ENCODE measurements around the gene TSSK6. TPM values are rescaled to one million over a fixed set of nuclear protein-coding genes. Genes with fewer than 3 reads are reported as not detected.

TSSK6 gene
- total and polyA plus RNA-seq, 2 of the 4 experiments (the other 2 are of a cell fraction), result 1.3 to 2.2 TPM

- Histone ChIP-seq H2BK120ac (ENCODE audit: low read depth, low read length) (no peak overlapping the region), H3K23ac (ENCODE audit: low read depth, low read length) (no peak overlapping the region), H2AK9ac (replicated peaks; ENCODE audit: low read depth, low read length, poor library complexity) (no peak overlapping the region), H3K9me1 (ENCODE audit: insufficient read depth, low read length) (peaks cover 5% of the 10 kb centered on the region; the same call in 1 of the 2 replicates), H3K27me3 (ENCODE audit: control insufficient read depth, insufficient read depth, low read length) (no peaks in the 10 kb centered on the region), H3K36me3 (ENCODE audit: control insufficient read depth, insufficient read depth, low read length) (peaks cover 13% of the 10 kb centered on the region), H2BK15ac (ENCODE audit: low read depth, low read length) (no peak overlapping the region), H4K91ac (ENCODE audit: insufficient read depth, low read depth, low read length) (no peak overlapping the region), H3K4me3 (ENCODE audit: insufficient read depth, low read depth, low read length) (no peak overlapping the region), H2BK5ac (ENCODE audit: low read depth, low read length, poor library complexity, severe bottlenecking) (no peak overlapping the region), H3K79me1 (ENCODE audit: low read depth in 1 of 2, low read length in 2 of 2) (peaks cover 0 to 7% of the 10 kb centered on the region in 2 experiments; a peak in 1 of 4 replicates), H4K5ac (ENCODE audit: low read depth, low read length) (no peak overlapping the region), H3K14ac (replicated peaks; ENCODE audit: low read depth, low read length) (no peak overlapping the region), H3K56ac (ENCODE audit: extremely low read depth, insufficient read depth, low read length) (no peak overlapping the region), H3K9ac (ENCODE audit: low read depth, low read length) (no peak overlapping the region), H2AK5ac (ENCODE audit: low read depth, low read length) (no peak overlapping the region), H3K9me3 (ENCODE audit: control insufficient read depth, insufficient read depth, low read length) (0 out of 2 replicates have a peak, but pooled peaks cover 3% of the 10 kb centered on the region), H3K4me1 (ENCODE audit: control insufficient read depth, insufficient read depth, low read length) (peaks cover under 1% of the 10 kb centered on the region; the same call in 1 of the 2 replicates), H3K4me2 (ENCODE audit: low read depth, low read length) (no peak overlapping the region), H2AFZ (replicated peaks; ENCODE audit: low read length, poor library complexity) (no peak overlapping the region), H4K20me1 (ENCODE audit: insufficient read depth, low read length) (no peaks in the 10 kb centered on the region; the same call in 1 of the 2 replicates), H4K8ac (ENCODE audit: low read depth in 2 of 2, low read length in 2 of 2) (no peak overlapping the region), H2BK20ac (ENCODE audit: low read depth, low read length) (no peak overlapping the region), H3K18ac (ENCODE audit: low read depth, low read length) (no peak overlapping the region), H3K27ac (ENCODE audit: insufficient read depth, low read length) (no peak overlapping the region), H3K4ac (ENCODE audit: low read depth, low read length) (no peak overlapping the region)
- BruUV-seq (replicated peaks), result no TSS peak
- no peak for TF ChIP-seq RAD21 (IDR thresholded peaks at IDR 0.05; ENCODE audit: low read length)
- TF ChIP-seq, protein P1, sequence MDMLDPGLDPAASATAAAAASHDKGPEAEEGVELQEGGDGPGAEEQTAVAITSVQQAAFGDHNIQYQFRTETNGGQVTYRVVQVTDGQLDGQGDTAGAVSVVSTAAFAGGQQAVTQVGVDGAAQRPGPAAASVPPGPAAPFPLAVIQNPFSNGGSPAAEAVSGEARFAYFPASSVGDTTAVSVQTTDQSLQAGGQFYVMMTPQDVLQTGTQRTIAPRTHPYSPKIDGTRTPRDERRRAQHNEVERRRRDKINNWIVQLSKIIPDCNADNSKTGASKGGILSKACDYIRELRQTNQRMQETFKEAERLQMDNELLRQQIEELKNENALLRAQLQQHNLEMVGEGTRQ (IDR thresholded peaks at IDR 0.05; ENCODE audit: low read depth, low read length), result no peak
- TF ChIP-seq BHLHE40 (IDR thresholded peaks at IDR 0.05; ENCODE audit: low read depth, low read length), result no peak
- TF ChIP-seq MXI1 (IDR thresholded peaks at IDR 0.05; ENCODE audit: borderline replicate concordance, low read depth, low read length), result no peak
- TF ChIP-seq, protein P2, sequence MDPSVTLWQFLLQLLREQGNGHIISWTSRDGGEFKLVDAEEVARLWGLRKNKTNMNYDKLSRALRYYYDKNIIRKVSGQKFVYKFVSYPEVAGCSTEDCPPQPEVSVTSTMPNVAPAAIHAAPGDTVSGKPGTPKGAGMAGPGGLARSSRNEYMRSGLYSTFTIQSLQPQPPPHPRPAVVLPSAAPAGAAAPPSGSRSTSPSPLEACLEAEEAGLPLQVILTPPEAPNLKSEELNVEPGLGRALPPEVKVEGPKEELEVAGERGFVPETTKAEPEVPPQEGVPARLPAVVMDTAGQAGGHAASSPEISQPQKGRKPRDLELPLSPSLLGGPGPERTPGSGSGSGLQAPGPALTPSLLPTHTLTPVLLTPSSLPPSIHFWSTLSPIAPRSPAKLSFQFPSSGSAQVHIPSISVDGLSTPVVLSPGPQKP (IDR thresholded peaks at IDR 0.05; ENCODE audit: borderline replicate concordance, low read depth, low read length), result no peak
- TF ChIP-seq, protein P3, sequence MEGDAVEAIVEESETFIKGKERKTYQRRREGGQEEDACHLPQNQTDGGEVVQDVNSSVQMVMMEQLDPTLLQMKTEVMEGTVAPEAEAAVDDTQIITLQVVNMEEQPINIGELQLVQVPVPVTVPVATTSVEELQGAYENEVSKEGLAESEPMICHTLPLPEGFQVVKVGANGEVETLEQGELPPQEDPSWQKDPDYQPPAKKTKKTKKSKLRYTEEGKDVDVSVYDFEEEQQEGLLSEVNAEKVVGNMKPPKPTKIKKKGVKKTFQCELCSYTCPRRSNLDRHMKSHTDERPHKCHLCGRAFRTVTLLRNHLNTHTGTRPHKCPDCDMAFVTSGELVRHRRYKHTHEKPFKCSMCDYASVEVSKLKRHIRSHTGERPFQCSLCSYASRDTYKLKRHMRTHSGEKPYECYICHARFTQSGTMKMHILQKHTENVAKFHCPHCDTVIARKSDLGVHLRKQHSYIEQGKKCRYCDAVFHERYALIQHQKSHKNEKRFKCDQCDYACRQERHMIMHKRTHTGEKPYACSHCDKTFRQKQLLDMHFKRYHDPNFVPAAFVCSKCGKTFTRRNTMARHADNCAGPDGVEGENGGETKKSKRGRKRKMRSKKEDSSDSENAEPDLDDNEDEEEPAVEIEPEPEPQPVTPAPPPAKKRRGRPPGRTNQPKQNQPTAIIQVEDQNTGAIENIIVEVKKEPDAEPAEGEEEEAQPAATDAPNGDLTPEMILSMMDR (conservative IDR thresholded peaks at IDR 0.05; ENCODE audit: low read depth, low read length), result no peak
- no peak for TF ChIP-seq MAZ (IDR thresholded peaks at IDR 0.05; ENCODE audit: borderline replicate concordance, low read depth, low read length)
- no peak for TF ChIP-seq POLR2A (IDR thresholded peaks at IDR 0.05; ENCODE audit: low read depth, low read length)
- TF ChIP-seq SMC3 (IDR thresholded peaks at IDR 0.05; ENCODE audit: low read depth, low read length), result no peak
- no peak for TF ChIP-seq MAFK (IDR thresholded peaks at IDR 0.05; ENCODE audit: low read depth, low read length)
- no peak for TF ChIP-seq FOS (IDR thresholded peaks at IDR 0.05; ENCODE audit: low read depth, low read length)
- no peak for TF ChIP-seq NFE2L2 (IDR thresholded peaks at IDR 0.05; ENCODE audit: low read depth, low read length)
- no peak for TF ChIP-seq CHD1 (IDR thresholded peaks at IDR 0.05; ENCODE audit: low read depth, low read length)
- TF ChIP-seq RFX5 (IDR thresholded peaks at IDR 0.05; ENCODE audit: low read depth, low read length), result no peak
- TF ChIP-seq CEBPB (IDR thresholded peaks at IDR 0.05; ENCODE audit: low read depth, low read length), result no peak
- no peak for TF ChIP-seq RCOR1 (IDR thresholded peaks at IDR 0.05; ENCODE audit: insufficient replicate concordance, low read length)
- intact Hi-C loops (cut with micrococcal nuclease) (no loop called here), in situ Hi-C loops (cut with MboI; ENCODE audit: low sequenced_read_pairs) (no loop called here), dilution Hi-C loops (cut with HindIII; ENCODE audit: low sequenced_read_pairs, unreplicated experiment) (no loop called here)
- 39% methylated on average over 3 of the region's 6 CpGs; no CpG with 5 or more reads in 1 of the 2 experiments for WGBS, 2 experiments (ENCODE audit: extremely low coverage in 2 of 2, insufficient read length in 1 of 2)
- ATAC-seq (ENCODE audit: low read depth), result peak; percentile 46
- POLR2A ChIA-PET (ENCODE audit: unreplicated experiment), result no interaction called here
- CTCF ChIA-PET, result no interaction called here
- no peak for DNase-seq
Measured at GRCh38 chr19:19510432-19510831, 4.9 kb downstream of the TSSK6 start.

Measured in IMR-90 (cell line).